Neuron (in vitro differentiated cells): ENCODE measurements around the gene ETV4.

Experiments used
- H2AFZ ChIP-seq: one replicate; pipeline ENCODE4 v1.6.1; 2013; ENCODE audit warnings: low read depth, mild to moderate bottlenecking, inconsistent platforms, low read length, moderate library complexity
- H3K27me3 ChIP-seq: one replicate; pipeline ENCODE4 v1.6.1; 2013; ENCODE audit warnings: low read length; ENCODE audit not compliant: insufficient read depth
- H3K36me3 ChIP-seq: one replicate; pipeline ENCODE4 v1.6.1; 2013; ENCODE audit warnings: low read length; ENCODE audit not compliant: insufficient read depth
- H3K4me1 ChIP-seq: one replicate; pipeline ENCODE4 v1.6.1; 2013; ENCODE audit warnings: low read length; ENCODE audit not compliant: insufficient read depth
- H3K4me3 ChIP-seq: 2 replicates; pipeline ENCODE4 v1.5.1; 2013; ENCODE audit warnings: mild to moderate bottlenecking, low read length, moderate library complexity
- H3K9me3 ChIP-seq: one replicate; pipeline ENCODE4 v1.6.1; 2013; ENCODE audit warnings: low read length

ETV4 gene

GRCh38 chr17:43562679-43563599, 16.8 kb upstream of the ETV4 start:
- no peak overlapping the region for H3K4me3 ChIP-seq
- no peaks in the 10 kb centered on the region for H3K9me3 ChIP-seq
- H3K4me1 ChIP-seq, result peaks cover 13% of the 10 kb centered on the region
- H3K36me3 ChIP-seq, result no peaks in the 10 kb centered on the region
- no peak overlapping the region for H2AFZ ChIP-seq
- peaks cover 6% of the 10 kb centered on the region for H3K27me3 ChIP-seq

- no peak overlapping the region for H2AFZ ChIP-seq
These were observed 14.6 kb upstream of the ETV4 start for GRCh38 chr17:43560461-43561427.

GRCh38 chr17:43559161-43559816, 13.1 kb upstream of the ETV4 start:
- Histone ChIP-seq H3K4me3 (no peak overlapping the region), H3K27me3 (peaks cover 6% of the 10 kb centered on the region)

More at GRCh38 chr17:43560461-43561427, 14.6 kb upstream of the ETV4 start:
- Histone ChIP-seq H3K36me3 (no peaks in the 10 kb centered on the region), H3K9me3 (no peaks in the 10 kb centered on the region), H3K4me3 (no peak overlapping the region), H3K4me1 (peaks cover 13% of the 10 kb centered on the region), H3K27me3 (peaks cover 6% of the 10 kb centered on the region)

GRCh38 chr17:43558805-43559160, 12.6 kb upstream of the ETV4 start:
- no peaks in the 10 kb centered on the region for H3K36me3 ChIP-seq
- H3K9me3 ChIP-seq, result no peaks in the 10 kb centered on the region

More at GRCh38 chr17:43559161-43559816, 13.1 kb upstream of the ETV4 start:
- no peaks in the 10 kb centered on the region for H3K9me3 ChIP-seq
- H3K36me3 ChIP-seq, result no peaks in the 10 kb centered on the region
- peaks cover 13% of the 10 kb centered on the region for H3K4me1 ChIP-seq
- H2AFZ ChIP-seq, result no peak overlapping the region

GRCh38 chr17:43556292-43556691, 10.2 kb upstream of the ETV4 start:
- Histone ChIP-seq H3K4me3 (no peak overlapping the region), H3K36me3 (no peaks in the 10 kb centered on the region), H3K9me3 (no peaks in the 10 kb centered on the region)

More at GRCh38 chr17:43558805-43559160, 12.6 kb upstream of the ETV4 start:
- H3K4me1 ChIP-seq, result peaks cover 12% of the 10 kb centered on the region
- H3K4me3 ChIP-seq, result no peak overlapping the region
- H2AFZ ChIP-seq, result no peak overlapping the region
- peaks cover 6% of the 10 kb centered on the region for H3K27me3 ChIP-seq

GRCh38 chr17:43554857-43555256, 8.7 kb upstream of the ETV4 start:
- H3K9me3 ChIP-seq, result no peaks in the 10 kb centered on the region
- H3K4me1 ChIP-seq, result no peaks in the 10 kb centered on the region
- H3K4me3 ChIP-seq, result no peak overlapping the region
- no peaks in the 10 kb centered on the region for H3K36me3 ChIP-seq
- H3K27me3 ChIP-seq, result no peaks in the 10 kb centered on the region
- H2AFZ ChIP-seq, result no peak overlapping the region

More at GRCh38 chr17:43556292-43556691, 10.2 kb upstream of the ETV4 start:
- no peaks in the 10 kb centered on the region for H3K4me1 ChIP-seq
- no peaks in the 10 kb centered on the region for H3K27me3 ChIP-seq
- H2AFZ ChIP-seq, result no peak overlapping the region

GRCh38 chr17:43553573-43553972, 7.4 kb upstream of the ETV4 start:
- Histone ChIP-seq H3K9me3 (no peaks in the 10 kb centered on the region), H3K4me1 (no peaks in the 10 kb centered on the region), H3K36me3 (no peaks in the 10 kb centered on the region), H3K4me3 (no peak overlapping the region), H2AFZ (no peak overlapping the region), H3K27me3 (no peaks in the 10 kb centered on the region)

GRCh38 chr17:43552229-43552837, 6.2 kb upstream of the ETV4 start:
- no peak overlapping the region for H3K4me3 ChIP-seq
- H3K27me3 ChIP-seq, result peaks cover 3% of the 10 kb centered on the region
- no peaks in the 10 kb centered on the region for H3K36me3 ChIP-seq
- peaks cover 8% of the 10 kb centered on the region for H3K4me1 ChIP-seq
- H3K9me3 ChIP-seq, result no peaks in the 10 kb centered on the region
- no peak overlapping the region for H2AFZ ChIP-seq

GRCh38 chr17:43550754-43551153, 4.6 kb upstream of the ETV4 start:
- Histone ChIP-seq H3K4me3 (no peak overlapping the region), H3K4me1 (peaks cover 19% of the 10 kb centered on the region), H3K9me3 (no peaks in the 10 kb centered on the region), H3K27me3 (peaks cover 11% of the 10 kb centered on the region), H2AFZ (no peak overlapping the region), H3K36me3 (no peaks in the 10 kb centered on the region)

- no peak overlapping the region for H2AFZ ChIP-seq
- no peak overlapping the region for H3K4me3 ChIP-seq
These were observed 3.4 kb upstream of the ETV4 start for GRCh38 chr17:43549496-43549895.

GRCh38 chr17:43548689-43549379, 2.7 kb upstream of the ETV4 start:
- Histone ChIP-seq H3K4me3 (no peak overlapping the region), H3K27me3 (peaks cover 25% of the 10 kb centered on the region), H2AFZ (no peak overlapping the region), H3K9me3 (no peaks in the 10 kb centered on the region), H3K36me3 (no peaks in the 10 kb centered on the region), H3K4me1 (peaks cover 37% of the 10 kb centered on the region)

More at GRCh38 chr17:43549496-43549895, 3.4 kb upstream of the ETV4 start:
- Histone ChIP-seq H3K36me3 (no peaks in the 10 kb centered on the region), H3K4me1 (peaks cover 31% of the 10 kb centered on the region), H3K9me3 (no peaks in the 10 kb centered on the region), H3K27me3 (peaks cover 19% of the 10 kb centered on the region)
